Osteocyte (in vitro differentiated cells): ENCODE data around the gene APCDD1L. TPM values are rescaled to one million over a fixed set of nuclear protein-coding genes. Genes with fewer than 3 reads are reported as not detected.

Experiments
- DNase-seq: peaks from one replicate; pipeline ENCODE4 v3.0.0; 2021; ENCODE audit warnings: mixed read lengths; ENCODE audit not compliant: unreplicated experiment; ENCODE audit errors: extremely low spot score
- H3K27ac Mint-ChIP-seq: one replicate; pipeline ENCODE4 v1.8.0; 2021; ENCODE audit warnings: mild to moderate bottlenecking, mixed read lengths; ENCODE audit not compliant: unreplicated experiment
- H3K27me3 Mint-ChIP-seq: one replicate; pipeline ENCODE4 v1.8.0; 2021; ENCODE audit warnings: mixed read lengths; ENCODE audit not compliant: unreplicated experiment
- H3K36me3 Mint-ChIP-seq: one replicate; pipeline ENCODE4 v1.8.0; 2021; ENCODE audit warnings: mixed read lengths; ENCODE audit not compliant: unreplicated experiment
- H3K4me1 Mint-ChIP-seq: one replicate; pipeline ENCODE4 v1.8.0; 2021; ENCODE audit warnings: mixed read lengths; ENCODE audit not compliant: unreplicated experiment
- H3K4me3 Mint-ChIP-seq: one replicate; pipeline ENCODE4 v1.8.0; 2021; ENCODE audit warnings: mild to moderate bottlenecking, moderate library complexity, mixed read lengths; ENCODE audit not compliant: unreplicated experiment
- H3K9me3 Mint-ChIP-seq: one replicate; pipeline ENCODE4 v1.8.0; 2021; ENCODE audit warnings: mixed read lengths; ENCODE audit not compliant: unreplicated experiment
- CTCF ChIP-seq: fragments of 200-600 bp; sonication (generic); IDR thresholded peaks from 2 replicates; pipeline ENCODE4 v1.5.0; 2021; ENCODE audit warnings: antibody characterized with exemption, mild to moderate bottlenecking, moderate library complexity
- total RNA-seq: library from RNA; stranded (reverse); gene quantifications from 2 replicates; pipeline ENCODE4 v1.2.1, GENCODE V29; 2021

APCDD1L gene
- total RNA-seq, 1 donor from 2014 or later, result 3.1 TPM

DNA sequence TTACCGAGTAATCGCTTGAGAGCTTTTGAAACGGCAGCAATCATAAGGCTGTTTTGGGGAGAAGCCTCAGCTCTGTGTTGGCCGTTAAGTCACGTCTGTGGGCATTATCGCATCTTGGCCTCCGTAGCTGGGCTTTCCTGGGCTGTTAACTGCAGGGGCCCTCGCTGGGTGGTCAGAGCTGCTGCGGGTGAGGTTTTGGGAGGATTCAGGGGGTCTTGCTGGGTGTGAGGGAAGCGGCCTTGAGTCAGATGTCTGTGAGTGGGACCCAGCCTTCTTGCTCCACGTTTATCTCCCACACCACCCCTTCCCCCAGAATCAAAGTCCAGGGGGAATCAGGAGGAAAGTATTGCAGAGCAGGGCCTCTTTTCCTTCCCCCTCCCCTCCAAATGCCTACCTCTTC lies 3.2 kb upstream of the APCDD1L start:
- H3K4me1 Mint-ChIP-seq, result peaks cover 13% of the 10 kb centered on the region
- H3K36me3 Mint-ChIP-seq, result no peaks in the 10 kb centered on the region
- DNase-seq, result peak; percentile 79
- TF ChIP-seq CTCF, result no peak
- no peaks in the 10 kb centered on the region for H3K9me3 Mint-ChIP-seq
- no peak overlapping the region for H3K27ac Mint-ChIP-seq
- H3K27me3 Mint-ChIP-seq, result peaks cover 6% of the 10 kb centered on the region
- no peak overlapping the region for H3K4me3 Mint-ChIP-seq

DNA sequence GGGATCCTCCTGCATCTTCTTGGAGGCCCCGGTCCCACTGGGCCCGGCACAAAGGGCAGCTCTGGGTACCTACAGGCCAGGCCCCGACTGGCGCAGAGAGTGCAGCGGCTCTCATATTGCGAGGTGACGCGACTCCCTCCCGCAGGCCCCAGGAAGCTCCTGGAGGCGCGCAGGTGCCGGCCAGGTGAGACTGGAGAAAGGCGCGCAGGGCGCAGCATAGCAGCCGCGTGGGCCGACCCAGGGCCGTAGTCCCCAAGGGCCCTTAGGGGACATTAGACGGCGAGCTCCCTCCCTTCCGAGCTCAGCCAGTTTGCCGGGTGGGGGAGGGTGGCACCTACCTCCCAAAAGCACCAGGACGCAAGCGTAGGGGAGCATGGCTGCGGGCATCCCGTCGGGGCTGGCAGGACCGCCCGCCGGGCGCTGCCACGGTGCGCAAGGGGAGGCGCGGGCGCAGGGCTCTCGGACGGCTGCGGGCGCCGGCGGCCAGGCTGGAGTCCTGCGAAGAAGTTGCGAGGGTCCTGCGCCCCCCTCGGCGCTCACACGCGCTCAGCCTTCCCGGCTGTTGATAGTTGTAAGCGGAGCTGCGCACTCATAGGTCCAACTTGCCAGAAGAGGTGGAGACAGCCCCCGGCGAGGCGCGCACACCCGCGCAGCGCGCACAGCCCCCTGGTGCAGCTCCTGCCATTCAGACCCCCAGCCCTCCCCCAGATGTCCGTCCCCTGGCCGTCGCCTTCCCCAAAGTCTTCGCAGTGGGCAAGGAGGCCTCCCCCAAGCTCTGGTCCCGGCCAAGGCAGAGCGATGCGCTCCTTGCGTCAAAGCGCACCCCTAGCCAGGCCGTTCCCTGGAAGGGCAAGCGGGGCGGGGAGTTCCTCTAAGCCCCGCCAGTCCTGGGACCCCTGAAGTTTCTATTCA lies 622 bp downstream of the APCDD1L start:
- Mint-ChIP-seq H3K4me1 (peaks cover 36% of the 10 kb centered on the region), H3K27ac (no peak overlapping the region)

DNA sequence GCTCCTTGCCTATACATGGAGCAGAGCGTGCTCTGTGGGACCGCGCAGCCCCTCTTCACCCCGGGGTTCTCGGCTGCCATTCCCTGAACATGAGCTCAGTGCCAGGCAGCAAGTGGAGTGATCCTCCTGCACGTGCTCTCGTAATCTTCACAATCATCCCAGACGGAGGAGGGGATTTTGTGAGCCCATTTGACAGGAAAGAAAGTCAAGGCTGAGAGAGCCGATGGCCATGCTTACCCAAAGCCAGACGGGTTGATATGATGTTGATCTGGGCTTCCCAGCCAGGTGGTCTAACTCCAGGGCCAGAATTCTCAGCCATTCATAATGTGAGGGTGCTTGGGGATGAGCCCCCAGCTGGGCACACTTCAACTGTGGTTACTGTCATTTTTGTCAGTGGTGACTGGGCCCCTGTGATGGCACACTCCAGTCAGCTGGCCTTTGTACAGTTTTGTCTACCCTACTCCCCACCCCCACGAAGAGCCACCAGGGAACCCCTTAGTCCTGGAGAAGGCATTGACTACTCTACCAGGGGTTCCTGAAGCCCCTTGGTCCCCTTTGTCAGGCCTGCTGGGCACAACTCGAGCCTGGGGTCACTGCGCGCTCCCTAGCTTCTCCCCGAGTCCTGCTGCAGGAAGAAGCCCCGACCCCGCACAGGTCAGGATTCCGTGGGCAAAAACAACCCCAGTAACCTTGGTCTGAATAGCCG lies 1.5 kb downstream of the APCDD1L start:
- TF ChIP-seq CTCF, result no peak
- peak overlapping the region; percentile 45 for H3K4me3 Mint-ChIP-seq
- no peaks in the 10 kb centered on the region for H3K36me3 Mint-ChIP-seq
- no peak overlapping the region for H3K27ac Mint-ChIP-seq
- peak; percentile 62 for DNase-seq
- H3K9me3 Mint-ChIP-seq, result no peaks in the 10 kb centered on the region
- peaks cover 6% of the 10 kb centered on the region for H3K27me3 Mint-ChIP-seq
- peaks cover 36% of the 10 kb centered on the region for H3K4me1 Mint-ChIP-seq

More for the DNA sequence above, 622 bp downstream of the APCDD1L start:
- H3K36me3 Mint-ChIP-seq, result no peaks in the 10 kb centered on the region
- no peak for TF ChIP-seq CTCF
- H3K27me3 Mint-ChIP-seq, result peaks cover 6% of the 10 kb centered on the region
- peak overlapping the region; percentile 75 for H3K4me3 Mint-ChIP-seq
- no peaks in the 10 kb centered on the region for H3K9me3 Mint-ChIP-seq
- DNase-seq, result peak; percentile 84

DNA sequence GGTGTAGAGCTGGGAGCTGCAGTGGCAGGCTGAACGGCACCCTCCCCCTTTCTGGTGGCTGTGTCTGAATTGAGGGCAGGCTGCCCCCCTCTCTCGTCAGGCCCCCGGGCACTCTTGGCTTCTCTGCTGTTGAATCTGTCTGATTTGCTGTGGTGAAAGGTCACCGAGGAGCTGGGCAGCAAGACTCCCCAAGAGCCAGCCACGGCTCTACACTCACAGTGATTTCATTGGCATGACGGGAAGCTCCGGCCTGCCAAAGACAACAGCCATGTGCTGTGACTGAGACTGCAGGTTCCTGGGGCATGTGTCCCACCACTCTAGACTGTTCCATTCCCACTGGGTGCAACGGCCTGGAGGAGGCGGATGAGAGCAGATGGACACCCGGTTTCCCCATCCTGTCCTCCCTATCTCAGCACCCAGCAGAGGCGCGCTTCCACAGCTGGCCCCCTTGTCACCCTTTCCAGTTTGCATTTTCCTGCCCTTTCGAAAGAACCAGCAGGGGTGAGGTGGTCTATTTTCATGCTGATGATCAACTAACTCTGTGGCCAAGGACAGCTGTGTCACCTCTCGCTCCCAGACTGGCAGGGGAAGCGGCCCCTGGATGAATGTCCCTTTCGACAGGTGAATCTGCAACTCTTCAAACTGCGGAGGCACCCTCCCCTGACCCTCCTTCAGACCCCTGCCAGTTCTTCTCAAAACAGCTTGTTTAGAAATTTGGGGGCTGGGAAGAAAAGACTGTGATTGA lies 2.2 kb downstream of the APCDD1L start:
- no peak overlapping the region for H3K27ac Mint-ChIP-seq
- H3K9me3 Mint-ChIP-seq, result no peaks in the 10 kb centered on the region
- DNase-seq, result peak; percentile 77
- peaks cover 36% of the 10 kb centered on the region for H3K4me1 Mint-ChIP-seq
- no peaks in the 10 kb centered on the region for H3K36me3 Mint-ChIP-seq
- TF ChIP-seq CTCF, result no peak
- H3K27me3 Mint-ChIP-seq, result peaks cover 6% of the 10 kb centered on the region
- H3K4me3 Mint-ChIP-seq, result peak overlapping the region; percentile 45
